Panc1 (cell line): ENCODE measurements around the gene ATP8B3. TPM values are rescaled to one million over a fixed set of nuclear protein-coding genes. Genes with fewer than 3 reads are reported as not detected.

Experiments used
- ATAC-seq: fragments of 200-7000 bp; cut with Tn5 transposase; 2 replicates; pipeline ENCODE4 v1.9.1; 2020; ENCODE audit warnings: mild to moderate bottlenecking, moderate library complexity
- BruUV-seq: library from RNA; stranded (reverse); fragments of 400-500 nt; replicated peaks from 2 replicates; lab custom pipeline; 2021; lab: Mats Ljungman, UMichigan
- CTCF ChIA-PET: fragments of 300-600 bp; sonication (Branson Sonifier 250); formaldehyde crosslinking; loops from one replicate; lab custom pipeline; 2022; ENCODE audit warnings: antibody characterized with exemption; lab: Charles Lee
- POLR2A ChIA-PET: fragments of 300-600 bp; sonication (Branson Sonifier 250); formaldehyde crosslinking; loops from one replicate; lab custom pipeline; 2022; ENCODE audit warnings: antibody characterized with exemption; lab: Charles Lee
- DNase-seq: peaks from one replicate; pipeline ENCODE4 v3.0.0-alpha.2; 2010; ENCODE audit warnings: low read depth, low spot score
- H3K27ac ChIP-seq: 2 replicates; pipeline ENCODE4 v1.5.1; 2011; ENCODE audit warnings: mild to moderate bottlenecking, low read length, inconsistent platforms
- H3K27me3 ChIP-seq: fragments of 200-500 bp; sonication (Bioruptor generic); 2 replicates; pipeline ENCODE4 v1.6.0; 2014; ENCODE audit warnings: low read length, inconsistent platforms; ENCODE audit not compliant: control insufficient read depth, insufficient read depth
- H3K36me3 ChIP-seq: fragments of 200-500 bp; sonication (Bioruptor generic); 2 replicates; pipeline ENCODE4 v1.5.1; 2014; ENCODE audit warnings: inconsistent platforms, mild to moderate bottlenecking, low read length, moderate library complexity; ENCODE audit not compliant: control insufficient read depth, insufficient read depth
- H3K4me1 ChIP-seq: 2 replicates; pipeline ENCODE4 v1.5.1; 2011; ENCODE audit warnings: inconsistent platforms, mild to moderate bottlenecking, low read length, moderate library complexity; ENCODE audit not compliant: control insufficient read depth, insufficient read depth
- H3K4me3 ChIP-seq, 2 experiments: 2 replicates each; pipeline ENCODE4 v1.5.1; 2011 to 2012; ENCODE audit warnings: low read depth in 2 of 2, low read length in 2 of 2, mild to moderate bottlenecking in 2 of 2, inconsistent platforms in 1 of 2, moderate library complexity in 1 of 2
- H3K9me3 ChIP-seq: fragments of 200-500 bp; sonication (Bioruptor generic); 2 replicates; pipeline ENCODE4 v1.5.1; 2014; ENCODE audit warnings: low read depth, mild to moderate bottlenecking, inconsistent platforms, low read length, moderate library complexity; ENCODE audit not compliant: control insufficient read depth, insufficient read depth
- POLR2AphosphoS5 ChIP-seq: IDR thresholded peaks from 2 replicates; pipeline ENCODE4 v1.6.1; 2012; ENCODE audit warnings: mild to moderate bottlenecking, low read depth, low read length, moderate library complexity
- REST ChIP-seq, 2 experiments: IDR thresholded peaks; 2 replicates each; pipeline ENCODE4 v1.6.1; 2011 to 2012; ENCODE audit warnings: low read depth in 2 of 2, control low read depth in 1 of 2, low read length in 1 of 2, mild to moderate bottlenecking in 1 of 2, moderate library complexity in 1 of 2; ENCODE audit not compliant: insufficient read depth in 1 of 2
- SIN3A ChIP-seq: IDR thresholded peaks from 2 replicates; pipeline ENCODE4 v1.6.1; 2012; ENCODE audit warnings: low read depth, mild to moderate bottlenecking, low read length, moderate library complexity, borderline replicate concordance; ENCODE audit not compliant: insufficient read depth
- TCF7L2 ChIP-seq: IDR thresholded peaks from 2 replicates; pipeline ENCODE4 v1.6.1; 2011; ENCODE audit warnings: mild to moderate bottlenecking, low read depth, low read length, inconsistent platforms
- in situ Hi-C: cut with HindIII; loops from 2 replicates; pipeline ENCODE4 v1.10.0; 2016; ENCODE audit warnings: low sequenced_read_pairs, low pct_unique_long_range_greater_than_20kb
- intact Hi-C: fragments of 100-400 bp; cut with micrococcal nuclease; formaldehyde crosslinking; loops from one replicate; pipeline ENCODE4 v1.10.0; 2022; ENCODE audit not compliant: unreplicated experiment
- total RNA-seq: library from RNA; stranded (reverse); gene quantifications from one replicate; pipeline ENCODE4 v1.2.1, GENCODE V29; 2021; ENCODE audit not compliant: unreplicated experiment
- TF ChIP-seq, protein P1 (sequence below): fragments of 450-650 bp; IDR thresholded peaks from 2 replicates; pipeline ENCODE4 v1.5.1; 2017; ENCODE audit warnings: mild to moderate bottlenecking

Gene ATP8B3
- total RNA-seq, 1 experiment from 2014 or later = 67.7 TPM

DNA sequence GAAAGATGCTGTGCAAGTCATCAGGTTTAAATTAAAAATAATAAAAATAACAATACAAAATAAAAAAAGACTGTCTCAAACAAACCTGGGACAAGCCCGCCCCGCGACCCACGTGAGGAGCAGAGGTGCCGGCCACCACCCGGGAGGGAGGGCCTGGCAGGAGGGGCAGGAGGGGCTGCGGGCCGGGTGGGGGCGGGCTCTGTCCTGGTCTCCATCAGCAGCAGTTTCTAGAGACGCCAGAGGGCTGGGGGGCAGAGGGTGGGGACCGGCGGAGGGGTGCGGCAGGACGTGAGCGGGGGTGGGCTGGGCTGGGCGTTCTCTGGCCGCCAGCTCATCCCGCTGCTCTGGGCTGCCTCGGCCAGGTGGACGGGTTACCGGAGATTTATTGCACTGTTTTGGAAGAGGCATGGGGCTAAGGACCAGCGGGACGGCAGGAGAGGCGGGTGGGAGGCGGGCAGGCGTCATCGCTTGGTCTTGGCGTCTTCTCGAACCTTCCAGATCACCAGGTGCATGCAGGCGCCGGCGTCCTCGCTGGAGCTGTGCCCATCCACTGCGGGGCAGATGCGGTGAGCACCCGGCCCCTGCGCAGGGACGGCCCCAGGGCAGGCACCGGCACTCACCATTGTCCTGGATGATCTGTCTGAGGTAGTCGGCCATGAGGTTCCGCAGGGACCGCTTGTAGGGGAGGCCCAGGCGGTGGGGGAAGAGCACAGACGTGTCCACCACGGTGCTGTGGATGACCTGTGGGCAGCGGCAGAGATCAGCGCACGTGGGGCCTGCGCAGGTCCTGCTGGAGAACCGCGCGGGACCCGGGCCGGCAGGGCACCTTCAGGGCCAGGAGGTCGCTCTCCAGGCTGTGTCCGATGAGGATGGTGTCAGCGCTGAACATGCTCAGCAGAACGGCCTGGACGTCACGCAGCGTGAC lies 3.8 kb upstream of the ATP8B3 start:
- ATAC-seq (no peak), DNase-seq (no peak)
- intact Hi-C loops (no loop called here), in situ Hi-C loops (no loop called here)
- TF ChIP-seq, protein P1, sequence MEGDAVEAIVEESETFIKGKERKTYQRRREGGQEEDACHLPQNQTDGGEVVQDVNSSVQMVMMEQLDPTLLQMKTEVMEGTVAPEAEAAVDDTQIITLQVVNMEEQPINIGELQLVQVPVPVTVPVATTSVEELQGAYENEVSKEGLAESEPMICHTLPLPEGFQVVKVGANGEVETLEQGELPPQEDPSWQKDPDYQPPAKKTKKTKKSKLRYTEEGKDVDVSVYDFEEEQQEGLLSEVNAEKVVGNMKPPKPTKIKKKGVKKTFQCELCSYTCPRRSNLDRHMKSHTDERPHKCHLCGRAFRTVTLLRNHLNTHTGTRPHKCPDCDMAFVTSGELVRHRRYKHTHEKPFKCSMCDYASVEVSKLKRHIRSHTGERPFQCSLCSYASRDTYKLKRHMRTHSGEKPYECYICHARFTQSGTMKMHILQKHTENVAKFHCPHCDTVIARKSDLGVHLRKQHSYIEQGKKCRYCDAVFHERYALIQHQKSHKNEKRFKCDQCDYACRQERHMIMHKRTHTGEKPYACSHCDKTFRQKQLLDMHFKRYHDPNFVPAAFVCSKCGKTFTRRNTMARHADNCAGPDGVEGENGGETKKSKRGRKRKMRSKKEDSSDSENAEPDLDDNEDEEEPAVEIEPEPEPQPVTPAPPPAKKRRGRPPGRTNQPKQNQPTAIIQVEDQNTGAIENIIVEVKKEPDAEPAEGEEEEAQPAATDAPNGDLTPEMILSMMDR = no peak
- TF ChIP-seq REST (IDR thresholded peaks at IDR 0.05; ENCODE audit: insufficient read depth in 1 of 2, low read depth in 2 of 2, low read length in 1 of 2) = no peak
- TF ChIP-seq SIN3A = no peak
- no peak for TF ChIP-seq TCF7L2
- TF ChIP-seq POLR2AphosphoS5 = no peak
- Histone ChIP-seq H3K27me3 (no peaks in the 10 kb centered on the region), H3K27ac (no peak overlapping the region), H3K4me1 (peaks cover 14% of the 10 kb centered on the region; the same call in 1 of the 2 replicates), H3K9me3 (no peaks in the 10 kb centered on the region), H3K36me3 (no peaks in the 10 kb centered on the region), H3K4me3 (no peak overlapping the region)
- ChIA-PET POLR2A (no interaction called here), CTCF (no interaction called here)
- BruUV-seq = no TSS peak

GRCh38 chr19:1814833-1815604 lies 2.9 kb upstream of the ATP8B3 start:
- ChIA-PET CTCF (interaction anchor here (0.8 kb wide), 1 partner anchor 11 kb away, joined by 4 read pairs; no protein-coding TSS in a partner anchor), POLR2A (interaction anchor here (0.6 kb wide), 2 partner anchors 25 to 37 kb away, joined by 9 to 14 read pairs; no protein-coding TSS in a partner anchor)
- DNase-seq (no peak), ATAC-seq (no peak)
- BruUV-seq = no TSS peak
- Histone ChIP-seq H3K4me3 (no peak overlapping the region), H3K9me3 (no peaks in the 10 kb centered on the region), H3K4me1 (peaks cover 16% of the 10 kb centered on the region; the same call in 1 of the 2 replicates), H3K27me3 (no peaks in the 10 kb centered on the region), H3K36me3 (no peaks in the 10 kb centered on the region), H3K27ac (no peak overlapping the region)
- TF ChIP-seq, protein P1 = no peak
- TF ChIP-seq POLR2AphosphoS5 (no peak), REST (IDR thresholded peaks at IDR 0.05; ENCODE audit: insufficient read depth in 1 of 2, low read depth in 2 of 2, low read length in 1 of 2) (no peak), TCF7L2 (no peak), SIN3A (no peak)
- in situ Hi-C loops = no loop called here
- intact Hi-C loops = no loop called here
